Measurements from ENCODE around the gene ZNF217.
"Not testable (repeated sequence)": the region's sequence is repeated elsewhere in the genome, so short reads cannot be mapped to it uniquely, and the experiment has no call there.

Gene ZNF217

DNA sequence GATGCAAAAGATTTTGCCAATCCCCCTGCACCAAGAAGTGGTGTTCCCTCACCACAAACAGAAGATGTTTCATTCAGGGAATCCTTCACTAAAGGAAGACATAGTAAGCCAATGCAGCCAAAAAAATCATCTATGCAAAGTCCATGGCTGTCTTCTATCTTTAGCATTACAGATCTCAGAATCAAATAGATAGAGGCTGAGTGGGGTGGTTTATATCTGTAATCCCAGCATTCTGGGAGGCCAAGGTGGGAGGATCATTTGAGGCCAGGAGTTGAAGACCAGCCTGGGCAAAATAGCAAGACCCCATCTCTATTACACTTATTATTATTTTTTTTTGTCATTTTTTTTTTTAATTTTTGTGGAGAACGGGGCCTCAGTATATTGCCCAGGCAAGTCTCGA, 32.9 kb upstream of the ZNF217 start:
- Histone ChIP-seq H3K27me3 (replicated peaks in 2 of 5; ENCODE audit: control insufficient read depth in 4 of 5, insufficient read depth in 5 of 5, low read length in 4 of 5) (no peaks in the 10 kb centered on the region), H3K27ac (ENCODE audit: insufficient read depth in 1 of 2, low read depth in 1 of 2, low read length in 2 of 2, poor library complexity in 1 of 2, severe bottlenecking in 2 of 2) (no peak overlapping the region), H3K4me3 (ENCODE audit: control insufficient read depth in 1 of 7, extremely low read depth in 1 of 7, insufficient read depth in 4 of 7, low read depth in 2 of 7, low read length in 6 of 7) (no peak overlapping the region), H3K36me3 (ENCODE audit: control insufficient read depth in 4 of 4, insufficient read depth in 4 of 4, low read length in 3 of 4) (no peaks in the 10 kb centered on the region), H3K4me1 (ENCODE audit: control extremely low read depth in 1 of 4, control insufficient read depth in 4 of 4, insufficient read depth in 4 of 4, low read length in 3 of 4) (peaks cover 20 to 42% (median 36%) of the 10 kb centered on the region in 4 experiments), H3K9me3 (ENCODE audit: control extremely low read depth in 1 of 5, control insufficient read depth in 4 of 5, insufficient read depth in 2 of 5, low read depth in 1 of 5, low read length in 4 of 5) (no peaks in the 10 kb centered on the region)
- ChIA-PET POLR2A (interaction anchor here (1.6 kb wide), 1 partner anchor 17 kb away, joined by 5 read pairs; no protein-coding TSS in a partner anchor), CTCF (interaction anchor here (1.5 to 1.9 kb wide), 2 partner anchors 9 to 16 kb away, joined by 3 to 6 read pairs; no protein-coding TSS in a partner anchor)
- no CpG with 5 or more reads among the region's 2 CpGs for WGBS (ENCODE audit: insufficient coverage)
- no peak for DNase-seq

DNA sequence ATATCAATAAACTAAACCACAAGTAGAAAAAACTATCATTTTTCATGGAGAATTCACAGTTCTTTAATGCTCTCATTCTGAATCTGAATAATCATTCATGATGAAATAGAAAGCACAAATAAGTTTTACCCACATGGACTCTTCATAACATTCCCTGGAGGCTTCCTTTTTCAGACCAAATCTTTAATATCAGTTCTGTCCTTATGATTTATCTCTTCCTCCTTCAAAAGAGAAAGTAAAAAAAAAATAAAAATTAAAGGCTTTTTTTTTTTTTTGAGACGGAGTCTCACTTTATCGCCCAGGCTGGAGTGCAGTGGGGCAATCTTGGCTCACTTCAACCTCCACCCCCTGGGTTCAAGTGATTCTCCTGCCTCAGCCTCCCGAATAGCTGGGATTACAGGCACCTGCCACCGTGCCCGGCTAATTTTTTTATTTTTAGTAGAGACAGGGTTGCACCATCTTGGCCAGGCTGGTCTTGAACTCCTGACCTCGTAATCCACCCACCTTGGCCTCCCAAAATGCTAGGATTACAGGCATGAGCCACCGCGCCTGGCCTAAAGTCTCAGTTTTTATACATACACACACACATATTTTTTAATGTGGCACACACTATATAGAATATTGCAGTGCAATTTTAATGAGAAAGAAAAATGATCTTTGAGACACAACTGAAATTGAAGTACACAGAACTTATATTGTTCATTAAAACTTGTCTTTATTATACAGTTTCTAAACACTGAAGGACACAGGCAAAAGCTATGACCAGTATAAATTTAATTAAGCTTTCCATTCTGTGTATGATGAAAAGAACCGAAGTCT, 31.9 kb upstream of the ZNF217 start:
- 82% methylated on average over 2 of the region's 9 CpGs for WGBS (ENCODE audit: insufficient coverage)
- ChIA-PET CTCF (interaction anchor here (0.9 to 1.9 kb wide), 4 partner anchors 10 to 290 kb away, joined by 3 to 6 read pairs (median 3); no protein-coding TSS in a partner anchor), POLR2A (no interaction called here)
- Histone ChIP-seq H3K36me3 (ENCODE audit: control insufficient read depth in 4 of 4, insufficient read depth in 4 of 4, low read length in 3 of 4) (no peaks in the 10 kb centered on the region), H3K27ac (ENCODE audit: insufficient read depth in 1 of 2, low read depth in 1 of 2, low read length in 2 of 2, poor library complexity in 1 of 2, severe bottlenecking in 2 of 2) (peak overlapping the region in 1 of 2 experiments; percentile 25), H3K4me1 (ENCODE audit: control extremely low read depth in 1 of 4, control insufficient read depth in 4 of 4, insufficient read depth in 4 of 4, low read length in 3 of 4) (peaks cover 24 to 51% (median 45%) of the 10 kb centered on the region in 4 experiments), H3K4me3 (ENCODE audit: control insufficient read depth in 1 of 7, extremely low read depth in 1 of 7, insufficient read depth in 4 of 7, low read depth in 2 of 7, low read length in 6 of 7) (peak overlapping the region in 1 of 7 experiments; percentile 42), H3K9me3 (ENCODE audit: control extremely low read depth in 1 of 5, control insufficient read depth in 4 of 5, insufficient read depth in 2 of 5, low read depth in 1 of 5, low read length in 4 of 5) (no peaks in the 10 kb centered on the region), H3K27me3 (replicated peaks in 2 of 5; ENCODE audit: control insufficient read depth in 4 of 5, insufficient read depth in 5 of 5, low read length in 4 of 5) (no peaks in the 10 kb centered on the region)
- DNase-seq: peak; percentile 39 to 71 (median 71)

DNA sequence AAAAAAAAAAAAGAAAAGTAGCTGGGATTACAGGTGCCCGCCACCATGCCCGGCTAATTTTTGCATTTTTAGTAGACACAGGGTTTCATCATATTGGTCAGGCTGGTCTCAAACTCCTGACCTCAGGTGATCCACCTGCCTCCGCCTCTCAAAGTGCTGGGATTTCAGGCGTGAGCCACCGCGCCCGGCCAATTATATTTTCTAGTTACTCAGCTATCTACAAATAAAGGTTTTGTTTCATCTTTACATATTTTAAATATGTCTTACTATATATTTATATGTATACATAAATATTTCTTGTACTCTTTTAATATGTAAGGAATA, 31.2 kb upstream of the ZNF217 start:
- DNase-seq; H3K4me3 ChIP-seq (ENCODE audit: control insufficient read depth in 1 of 7, extremely low read depth in 1 of 7, insufficient read depth in 4 of 7, low read depth in 2 of 7, low read length in 6 of 7); POLR2A ChIA-PET; H3K27me3 ChIP-seq (replicated peaks in 2 of 5; ENCODE audit: control insufficient read depth in 4 of 5, insufficient read depth in 5 of 5, low read length in 4 of 5); H3K36me3 ChIP-seq (ENCODE audit: control insufficient read depth in 4 of 4, insufficient read depth in 4 of 4, low read length in 3 of 4); H3K9me3 ChIP-seq (ENCODE audit: control extremely low read depth in 1 of 5, control insufficient read depth in 4 of 5, insufficient read depth in 2 of 5, low read depth in 1 of 5, low read length in 4 of 5): not testable (repeated sequence)
- CTCF ChIA-PET: interaction anchor here (1.1 to 1.5 kb wide), 2 partner anchors 15 to 17 kb away, joined by 3 read pairs; no protein-coding TSS in a partner anchor
- Histone ChIP-seq H3K4me1 (ENCODE audit: control extremely low read depth in 1 of 4, control insufficient read depth in 4 of 4, insufficient read depth in 4 of 4, low read length in 3 of 4) (peaks cover 24 to 51% (median 46%) of the 10 kb centered on the region in 4 experiments), H3K27ac (ENCODE audit: insufficient read depth in 1 of 2, low read depth in 1 of 2, low read length in 2 of 2, poor library complexity in 1 of 2, severe bottlenecking in 2 of 2) (peak overlapping the region in 1 of 2 experiments; percentile 25)
- 71% methylated on average over 2 of the region's 7 CpGs for WGBS (ENCODE audit: insufficient coverage)

DNA sequence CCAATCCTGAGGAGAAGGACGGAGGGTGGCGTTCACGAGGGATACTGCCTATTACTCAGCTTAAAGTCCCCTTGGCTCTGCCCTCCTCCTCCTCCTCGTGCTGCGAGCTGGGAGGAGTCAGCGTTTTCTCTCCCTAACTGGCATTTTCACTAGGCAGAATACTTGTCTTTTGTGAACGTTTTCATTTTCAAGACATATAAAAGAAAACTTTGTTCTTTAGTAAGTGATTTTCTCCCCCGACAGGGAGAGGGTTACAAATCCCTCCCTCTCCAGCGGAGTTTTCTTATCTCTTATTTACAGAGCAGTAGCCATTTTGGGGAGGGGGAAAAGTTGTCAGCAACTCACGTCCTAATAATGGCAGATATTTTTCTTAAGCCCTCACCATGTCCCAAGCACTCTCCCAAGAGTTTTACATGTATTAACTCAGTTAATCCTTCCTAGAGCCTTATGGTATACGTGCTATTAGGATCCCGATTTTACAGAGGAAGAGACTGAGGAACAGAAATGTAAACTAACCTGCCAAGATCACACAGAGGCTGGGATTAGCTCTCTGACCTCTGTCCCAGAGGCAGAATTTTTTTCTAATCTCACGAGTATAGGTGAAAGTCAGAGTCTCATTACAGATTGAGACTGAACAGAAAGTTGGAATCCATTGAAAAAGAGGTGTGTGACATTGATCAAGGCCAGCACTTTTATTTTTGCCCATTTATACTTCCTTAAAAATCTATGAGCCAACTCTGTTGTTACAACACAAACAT, 30.0 kb upstream of the ZNF217 start:
- H3K27ac ChIP-seq (ENCODE audit: insufficient read depth in 1 of 2, low read depth in 1 of 2, low read length in 2 of 2, poor library complexity in 1 of 2, severe bottlenecking in 2 of 2): peak overlapping the region; percentile 82 to 92
- WGBS (ENCODE audit: insufficient coverage): 8% methylated on average over 2 of the region's 13 CpGs
- peaks cover 29 to 58% (median 50%) of the 10 kb centered on the region in 4 experiments for H3K4me1 ChIP-seq (ENCODE audit: control extremely low read depth in 1 of 4, control insufficient read depth in 4 of 4, insufficient read depth in 4 of 4, low read length in 3 of 4)
- no peaks in the 10 kb centered on the region for H3K9me3 ChIP-seq (ENCODE audit: control extremely low read depth in 1 of 5, control insufficient read depth in 4 of 5, insufficient read depth in 2 of 5, low read depth in 1 of 5, low read length in 4 of 5)
- no peaks in the 10 kb centered on the region for H3K27me3 ChIP-seq (replicated peaks in 2 of 5; ENCODE audit: control insufficient read depth in 4 of 5, insufficient read depth in 5 of 5, low read length in 4 of 5)
- POLR2A ChIA-PET: interaction anchor here (0.6 to 1.5 kb wide), 6 partner anchors 13 to 293 kb away, joined by 3 to 5 read pairs (median 3); no protein-coding TSS in a partner anchor
- H3K36me3 ChIP-seq (ENCODE audit: control insufficient read depth in 4 of 4, insufficient read depth in 4 of 4, low read length in 3 of 4): no peaks in the 10 kb centered on the region
- H3K4me3 ChIP-seq (ENCODE audit: control insufficient read depth in 1 of 7, extremely low read depth in 1 of 7, insufficient read depth in 4 of 7, low read depth in 2 of 7, low read length in 6 of 7): peak overlapping the region in 6 of 7 experiments; percentile 45 to 73 (median 58)
- DNase-seq: peak; percentile 57 to 64 (median 64)
- CTCF ChIA-PET: interaction anchor here (0.8 to 3.0 kb wide), 10 partner anchors 9 to 316 kb away, joined by 3 to 30 read pairs (median 4); no protein-coding TSS in a partner anchor

DNA sequence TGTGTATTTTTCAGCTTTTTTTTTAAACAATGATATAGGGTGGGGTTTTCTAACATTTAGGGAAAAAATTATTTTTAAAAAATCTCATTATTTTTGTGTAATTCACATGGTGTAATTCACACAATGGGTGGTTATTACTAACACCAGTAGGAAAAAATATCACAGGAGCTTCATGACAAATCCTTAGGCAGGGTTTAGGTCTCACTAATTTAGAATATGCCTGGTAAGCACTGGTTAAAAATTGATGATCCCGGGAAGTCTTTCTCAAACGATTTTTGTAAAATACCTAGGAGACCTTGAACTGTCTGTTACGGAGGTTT, 29.5 kb upstream of the ZNF217 start:
- ChIA-PET POLR2A (interaction anchor here (0.7 to 2.2 kb wide), 8 partner anchors 10 to 28 kb away, joined by 3 to 11 read pairs (median 4); no protein-coding TSS in a partner anchor), CTCF (interaction anchor here (0.8 to 3.0 kb wide), 13 partner anchors 9 to 317 kb away, joined by 3 to 30 read pairs (median 4); no protein-coding TSS in a partner anchor)
- Histone ChIP-seq H3K27ac (ENCODE audit: insufficient read depth in 1 of 2, low read depth in 1 of 2, low read length in 2 of 2, poor library complexity in 1 of 2, severe bottlenecking in 2 of 2) (peak overlapping the region; percentile 82 to 92), H3K27me3 (replicated peaks in 2 of 5; ENCODE audit: control insufficient read depth in 4 of 5, insufficient read depth in 5 of 5, low read length in 4 of 5) (no peaks in the 10 kb centered on the region), H3K36me3 (ENCODE audit: control insufficient read depth in 4 of 4, insufficient read depth in 4 of 4, low read length in 3 of 4) (no peaks in the 10 kb centered on the region), H3K4me1 (ENCODE audit: control extremely low read depth in 1 of 4, control insufficient read depth in 4 of 4, insufficient read depth in 4 of 4, low read length in 3 of 4) (peaks cover 29 to 58% (median 49%) of the 10 kb centered on the region in 4 experiments), H3K9me3 (ENCODE audit: control extremely low read depth in 1 of 5, control insufficient read depth in 4 of 5, insufficient read depth in 2 of 5, low read depth in 1 of 5, low read length in 4 of 5) (no peaks in the 10 kb centered on the region), H3K4me3 (ENCODE audit: control insufficient read depth in 1 of 7, extremely low read depth in 1 of 7, insufficient read depth in 4 of 7, low read depth in 2 of 7, low read length in 6 of 7) (peak overlapping the region in 6 of 7 experiments; percentile 45 to 73 (median 58))
- 0% methylated on average over 2 of the region's 3 CpGs for WGBS (ENCODE audit: insufficient coverage)
- DNase-seq: no peak

DNA sequence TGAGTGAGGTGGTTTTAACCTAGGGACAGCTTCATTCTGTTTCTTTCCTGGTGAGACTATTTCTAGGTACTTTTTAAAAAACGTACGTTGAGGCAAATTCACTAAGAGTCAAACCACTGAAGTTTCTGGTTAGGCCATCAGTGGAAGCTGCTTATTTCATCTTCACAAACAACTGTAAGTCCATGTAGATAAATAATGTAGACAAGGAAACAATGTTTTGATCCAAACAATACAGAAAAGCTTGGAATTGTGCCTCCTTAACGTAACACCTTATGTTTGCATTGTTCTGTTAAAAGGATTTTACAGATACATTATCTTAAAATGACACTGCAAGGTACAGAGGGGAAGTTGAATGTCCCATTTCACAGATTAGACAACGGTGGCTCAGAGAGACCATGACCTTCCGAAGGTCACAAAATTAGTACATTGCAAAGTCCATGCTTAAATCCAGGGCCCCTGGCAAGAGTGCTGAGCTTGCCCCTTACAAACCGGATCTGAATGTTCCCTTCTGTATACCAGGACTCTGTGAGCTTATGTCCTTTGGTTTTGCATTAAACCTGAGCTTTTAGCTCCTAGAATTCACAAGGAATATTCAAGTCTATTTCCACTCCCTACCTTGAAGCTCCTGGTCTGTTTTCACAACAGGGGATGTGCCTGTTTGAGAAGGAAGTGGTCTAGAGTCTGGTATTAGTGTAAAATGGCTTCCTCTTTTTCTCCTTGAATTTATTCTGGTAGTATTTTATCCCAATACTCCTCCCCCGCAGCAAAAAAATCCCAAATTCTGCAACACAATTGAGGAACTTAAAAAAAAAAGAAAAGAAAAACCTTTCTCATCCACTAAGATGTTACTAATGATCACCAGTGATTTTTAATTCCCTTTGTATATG, 28.9 kb upstream of the ZNF217 start:
- CTCF ChIA-PET: interaction anchor here (0.9 to 3.0 kb wide), 15 partner anchors 10 to 317 kb away, joined by 3 to 30 read pairs (median 4); no protein-coding TSS in a partner anchor
- DNase-seq: peak; percentile 38 to 76 (median 65)
- 40% methylated on average over 3 of the region's 7 CpGs for WGBS (ENCODE audit: insufficient coverage)

More for the DNA sequence above, 28.9 kb upstream of the ZNF217 start:
- peaks cover 29 to 56% (median 45%) of the 10 kb centered on the region in 4 experiments for H3K4me1 ChIP-seq (ENCODE audit: control extremely low read depth in 1 of 4, control insufficient read depth in 4 of 4, insufficient read depth in 4 of 4, low read length in 3 of 4)
- POLR2A ChIA-PET: interaction anchor here (0.6 to 2.2 kb wide), 6 partner anchors 10 to 456 kb away, joined by 4 to 11 read pairs (median 4); no protein-coding TSS in a partner anchor
- no peaks in the 10 kb centered on the region for H3K36me3 ChIP-seq (ENCODE audit: control insufficient read depth in 4 of 4, insufficient read depth in 4 of 4, low read length in 3 of 4)
- H3K4me3 ChIP-seq (ENCODE audit: control insufficient read depth in 1 of 7, extremely low read depth in 1 of 7, insufficient read depth in 4 of 7, low read depth in 2 of 7, low read length in 6 of 7): peak overlapping the region in 4 of 7 experiments; percentile 11 to 71 (median 54)
- no peaks in the 10 kb centered on the region for H3K9me3 ChIP-seq (ENCODE audit: control extremely low read depth in 1 of 5, control insufficient read depth in 4 of 5, insufficient read depth in 2 of 5, low read depth in 1 of 5, low read length in 4 of 5)
- H3K27me3 ChIP-seq (replicated peaks in 2 of 5; ENCODE audit: control insufficient read depth in 4 of 5, insufficient read depth in 5 of 5, low read length in 4 of 5): no peaks in the 10 kb centered on the region
- H3K27ac ChIP-seq (ENCODE audit: insufficient read depth in 1 of 2, low read depth in 1 of 2, low read length in 2 of 2, poor library complexity in 1 of 2, severe bottlenecking in 2 of 2): peak overlapping the region; percentile 82 to 92
